Activated T-helper 2 cell treated with anti-CD3 and anti-CD28 coated beads, Interferon-gamma antibody, Interleukin-2, Interleukin-4, amounts not matched to agents 10 μg/mL and 5 μg/mL and 100 μg/mL, durations not matched to agents 14 hours and 24 hours and 36 hours (primary cell): ENCODE results near the gene PRR16. TPM values are rescaled to one million over a fixed set of nuclear protein-coding genes. Genes with fewer than 3 reads are reported as not detected.

ENCODE experiments used
- DNase-seq: peaks from one replicate; pipeline ENCODE4 v3.0.0; 2021; ENCODE audit warnings: low spot score
- H3K27ac Mint-ChIP-seq: one replicate; pipeline ENCODE4 v1.8.0; 2021; ENCODE audit warnings: mixed read lengths
- H3K27me3 Mint-ChIP-seq: one replicate; pipeline ENCODE4 v1.8.0; 2021; ENCODE audit warnings: low read depth, mixed read lengths
- H3K36me3 Mint-ChIP-seq: one replicate; pipeline ENCODE4 v1.8.0; 2021; ENCODE audit warnings: low read depth, mixed read lengths
- H3K4me1 Mint-ChIP-seq: one replicate; pipeline ENCODE4 v1.8.0; 2021; ENCODE audit warnings: low read depth, mixed read lengths
- H3K4me3 Mint-ChIP-seq: one replicate; pipeline ENCODE4 v1.8.0; 2021; ENCODE audit warnings: low read depth, mild to moderate bottlenecking, moderate library complexity, mixed read lengths
- H3K9me3 Mint-ChIP-seq: one replicate; pipeline ENCODE4 v1.8.0; 2021; ENCODE audit warnings: mixed read lengths
- intact Hi-C: fragments of 100-400 bp; cut with micrococcal nuclease; formaldehyde crosslinking; loops from one replicate; pipeline ENCODE4 v1.15.1; 2023
- total RNA-seq: library from RNA; stranded (reverse); gene quantifications from 2 replicates; pipeline ENCODE4 v1.2.3, GENCODE V29; 2022

The PRR16 gene
- total RNA-seq, 1 donor from 2014 or later: not detected

DNA sequence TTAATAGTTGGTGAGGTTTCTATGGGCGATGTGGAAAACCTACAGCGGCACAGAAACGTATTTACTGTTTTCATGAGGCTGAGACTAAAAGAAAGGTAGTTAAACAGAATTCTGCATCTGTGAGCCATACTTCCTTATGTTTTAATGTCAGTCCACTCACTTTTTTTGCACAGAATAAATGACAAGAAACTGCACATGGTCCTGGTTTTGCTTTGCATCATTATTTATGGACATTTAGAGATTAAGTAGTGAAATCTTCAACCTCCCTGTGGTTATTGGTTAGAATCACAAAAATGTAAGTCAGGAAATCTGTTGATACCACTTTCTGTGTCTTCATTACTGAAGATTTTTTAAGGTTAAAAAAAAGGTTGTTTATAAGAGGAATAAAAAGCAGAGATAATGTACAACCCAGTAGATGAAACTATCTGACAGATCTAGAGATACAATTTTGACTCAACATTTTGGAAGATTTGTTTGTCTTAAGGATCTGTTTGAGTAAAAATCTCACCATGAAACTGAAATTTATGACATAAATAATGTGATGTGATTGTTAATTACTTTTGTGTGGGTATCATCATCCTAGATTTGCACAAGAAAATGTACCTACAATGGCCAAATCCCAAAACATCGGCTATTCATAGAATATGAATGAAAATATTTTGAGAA, 2.4 kb downstream of the PRR16 start:
- H3K9me3 Mint-ChIP-seq: no peaks in the 10 kb centered on the region
- H3K4me3 Mint-ChIP-seq: no peak overlapping the region
- no peak for DNase-seq
- H3K4me1 Mint-ChIP-seq: peaks cover 7% of the 10 kb centered on the region
- intact Hi-C loops: no loop called here
- no peaks in the 10 kb centered on the region for H3K36me3 Mint-ChIP-seq
- H3K27ac Mint-ChIP-seq: no peak overlapping the region
- peaks cover 47% of the 10 kb centered on the region for H3K27me3 Mint-ChIP-seq

DNA sequence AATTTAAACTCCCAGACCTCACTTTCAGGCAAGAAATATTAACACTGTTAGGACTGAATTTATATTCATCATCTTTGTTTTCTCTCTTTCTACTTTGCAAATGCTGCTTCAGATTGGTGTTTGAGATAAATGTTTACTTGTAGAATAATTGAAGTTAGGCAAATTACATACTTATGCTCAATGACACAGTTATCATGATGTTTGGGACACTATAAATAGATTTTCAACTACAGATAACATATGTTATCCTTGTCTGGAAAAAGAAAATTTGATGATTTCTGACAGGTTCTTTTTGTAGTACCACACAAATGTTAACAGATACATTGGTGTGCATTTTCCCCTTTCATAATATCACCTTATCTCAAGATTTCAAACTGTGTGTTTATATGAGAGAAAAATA, 7.9 kb downstream of the PRR16 start:
- no peak overlapping the region for H3K27ac Mint-ChIP-seq
- H3K27me3 Mint-ChIP-seq: peaks cover 3% of the 10 kb centered on the region
- H3K36me3 Mint-ChIP-seq: no peaks in the 10 kb centered on the region
- no peaks in the 10 kb centered on the region for H3K9me3 Mint-ChIP-seq
- no peak for DNase-seq
- no peaks in the 10 kb centered on the region for H3K4me1 Mint-ChIP-seq
- no peak overlapping the region for H3K4me3 Mint-ChIP-seq
- intact Hi-C loops: no loop called here

DNA sequence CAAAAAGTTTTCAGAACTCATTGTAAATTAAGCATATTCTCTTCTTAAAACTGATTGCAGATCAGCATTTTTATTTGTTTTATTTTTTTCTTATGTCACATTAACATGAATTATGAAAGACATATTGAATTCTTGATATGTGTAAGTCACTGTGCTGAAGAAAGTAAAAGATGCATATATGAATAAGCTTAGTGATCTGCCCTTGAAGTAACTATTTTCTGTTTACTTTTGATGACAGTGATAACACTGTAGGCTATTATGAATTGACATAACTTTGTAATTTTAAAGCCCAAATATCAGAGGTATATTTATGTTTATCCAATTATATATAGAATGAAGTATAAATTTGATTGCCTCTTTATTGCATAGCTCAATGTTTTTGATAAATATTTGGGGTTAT, 8.8 kb downstream of the PRR16 start:
- no peak overlapping the region for H3K4me3 Mint-ChIP-seq
- peaks cover 2% of the 10 kb centered on the region for H3K27me3 Mint-ChIP-seq
- H3K27ac Mint-ChIP-seq: no peak overlapping the region
- no peak for DNase-seq
- H3K4me1 Mint-ChIP-seq: no peaks in the 10 kb centered on the region
- intact Hi-C loops: no loop called here
- H3K36me3 Mint-ChIP-seq: no peaks in the 10 kb centered on the region
- no peaks in the 10 kb centered on the region for H3K9me3 Mint-ChIP-seq

GRCh38 chr5:120473332-120473731, 9.2 kb downstream of the PRR16 start:
- intact Hi-C loops: no loop called here
- H3K4me3 Mint-ChIP-seq: no peak overlapping the region

DNA sequence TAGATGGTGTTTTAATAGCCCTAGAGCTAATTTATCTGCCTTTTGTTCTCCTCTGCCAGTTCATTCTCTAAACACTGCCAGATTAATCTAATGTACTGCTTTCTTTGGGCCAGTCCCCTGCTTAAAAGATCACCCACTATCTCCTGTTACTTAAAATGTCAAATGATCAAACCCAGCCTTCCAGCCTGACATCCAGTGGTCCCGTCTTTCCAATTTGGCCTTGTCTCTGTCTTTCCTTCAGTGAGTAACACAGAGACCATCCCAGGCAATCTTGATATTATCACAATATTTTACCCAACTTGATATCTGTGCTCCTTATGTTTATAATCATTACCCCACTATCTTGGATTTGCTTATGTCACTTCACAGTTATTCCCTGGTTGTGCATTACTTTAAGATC, 12.0 kb downstream of the PRR16 start:
- Mint-ChIP-seq H3K36me3 (no peaks in the 10 kb centered on the region), H3K9me3 (no peaks in the 10 kb centered on the region), H3K27ac (no peak overlapping the region)

More at GRCh38 chr5:120473332-120473731, 9.2 kb downstream of the PRR16 start:
- H3K4me1 Mint-ChIP-seq: no peaks in the 10 kb centered on the region
- H3K9me3 Mint-ChIP-seq: no peaks in the 10 kb centered on the region
- H3K36me3 Mint-ChIP-seq: no peaks in the 10 kb centered on the region
- peaks cover 2% of the 10 kb centered on the region for H3K27me3 Mint-ChIP-seq
- H3K27ac Mint-ChIP-seq: no peak overlapping the region
- DNase-seq: no peak

GRCh38 chr5:120479066-120479465, 15.0 kb downstream of the PRR16 start:
- Mint-ChIP-seq H3K27ac (no peak overlapping the region), H3K4me1 (no peaks in the 10 kb centered on the region), H3K27me3 (no peaks in the 10 kb centered on the region), H3K4me3 (no peak overlapping the region), H3K9me3 (no peaks in the 10 kb centered on the region), H3K36me3 (no peaks in the 10 kb centered on the region)
- no peak for DNase-seq
- intact Hi-C loops: no loop called here

More for the DNA sequence above, 12.0 kb downstream of the PRR16 start:
- Mint-ChIP-seq H3K4me3 (no peak overlapping the region), H3K27me3 (no peaks in the 10 kb centered on the region), H3K4me1 (no peaks in the 10 kb centered on the region)
- DNase-seq: no peak
- intact Hi-C loops: no loop called here

- Mint-ChIP-seq H3K4me1 (no peaks in the 10 kb centered on the region), H3K9me3 (no peaks in the 10 kb centered on the region), H3K27me3 (no peaks in the 10 kb centered on the region), H3K36me3 (no peaks in the 10 kb centered on the region), H3K4me3 (no peak overlapping the region), H3K27ac (no peak overlapping the region)
- intact Hi-C loops: no loop called here
- no peak for DNase-seq
These were observed 35.9 kb downstream of the PRR16 start for GRCh38 chr5:120499876-120500563.

GRCh38 chr5:120502531-120502930, 38.4 kb downstream of the PRR16 start:
- intact Hi-C loops: no loop called here
- H3K36me3 Mint-ChIP-seq: no peaks in the 10 kb centered on the region
- H3K4me3 Mint-ChIP-seq: no peak overlapping the region
- no peaks in the 10 kb centered on the region for H3K4me1 Mint-ChIP-seq
- DNase-seq: no peak
- no peaks in the 10 kb centered on the region for H3K27me3 Mint-ChIP-seq
- H3K27ac Mint-ChIP-seq: no peak overlapping the region
- no peaks in the 10 kb centered on the region for H3K9me3 Mint-ChIP-seq

DNA sequence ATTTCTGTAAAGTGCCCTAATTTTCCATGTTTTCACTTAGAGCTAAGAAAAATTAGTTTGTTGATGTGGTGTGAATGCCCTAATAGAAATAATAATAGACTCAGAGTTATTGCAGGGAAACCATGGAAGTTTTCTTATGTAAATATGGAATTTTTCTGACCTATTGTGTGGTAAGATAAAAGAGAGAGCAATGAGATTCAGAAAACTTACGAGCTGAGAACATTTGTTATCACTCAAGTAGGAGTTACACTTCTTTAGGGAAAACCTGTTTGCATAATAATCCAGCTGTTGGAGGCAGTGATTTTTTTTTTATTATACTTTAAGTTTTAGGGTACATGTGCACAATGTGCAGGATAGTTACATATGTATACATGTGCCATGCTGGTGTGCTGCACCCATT, 39.2 kb downstream of the PRR16 start:
- Mint-ChIP-seq H3K36me3 (no peaks in the 10 kb centered on the region), H3K4me3 (no peak overlapping the region), H3K27ac (no peak overlapping the region), H3K27me3 (no peaks in the 10 kb centered on the region), H3K9me3 (no peaks in the 10 kb centered on the region), H3K4me1 (no peaks in the 10 kb centered on the region)
- no peak for DNase-seq
- intact Hi-C loops: no loop called here

DNA sequence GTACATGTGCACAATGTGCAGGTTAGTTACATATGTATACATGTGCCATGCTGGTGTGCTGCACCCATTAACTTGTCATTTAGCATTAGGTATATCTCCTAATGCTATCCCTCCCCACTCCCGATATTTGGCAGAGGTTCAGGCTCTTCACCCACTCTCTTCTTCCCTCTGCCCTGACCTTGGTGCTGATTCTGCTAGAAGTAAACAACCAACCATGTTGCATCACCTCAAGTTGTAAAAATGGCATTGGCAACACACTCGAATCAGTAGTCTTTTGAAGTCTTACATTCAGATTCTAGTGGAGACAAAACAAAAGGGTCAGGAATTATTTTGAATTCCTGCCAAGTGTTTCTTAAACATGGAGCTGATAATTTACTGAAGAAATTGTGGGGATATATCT, 40.0 kb downstream of the PRR16 start:
- DNase-seq: no peak
- Mint-ChIP-seq H3K27me3 (no peaks in the 10 kb centered on the region), H3K9me3 (no peaks in the 10 kb centered on the region), H3K27ac (no peak overlapping the region), H3K4me1 (no peaks in the 10 kb centered on the region), H3K4me3 (no peak overlapping the region), H3K36me3 (no peaks in the 10 kb centered on the region)
- intact Hi-C loops: no loop called here

- Mint-ChIP-seq H3K9me3 (no peaks in the 10 kb centered on the region), H3K4me1 (no peaks in the 10 kb centered on the region), H3K27ac (no peak overlapping the region), H3K27me3 (no peaks in the 10 kb centered on the region), H3K4me3 (no peak overlapping the region), H3K36me3 (no peaks in the 10 kb centered on the region)
- intact Hi-C loops: no loop called here
- DNase-seq: no peak
These were observed 43.1 kb downstream of the PRR16 start for GRCh38 chr5:120507197-120507596.

DNA sequence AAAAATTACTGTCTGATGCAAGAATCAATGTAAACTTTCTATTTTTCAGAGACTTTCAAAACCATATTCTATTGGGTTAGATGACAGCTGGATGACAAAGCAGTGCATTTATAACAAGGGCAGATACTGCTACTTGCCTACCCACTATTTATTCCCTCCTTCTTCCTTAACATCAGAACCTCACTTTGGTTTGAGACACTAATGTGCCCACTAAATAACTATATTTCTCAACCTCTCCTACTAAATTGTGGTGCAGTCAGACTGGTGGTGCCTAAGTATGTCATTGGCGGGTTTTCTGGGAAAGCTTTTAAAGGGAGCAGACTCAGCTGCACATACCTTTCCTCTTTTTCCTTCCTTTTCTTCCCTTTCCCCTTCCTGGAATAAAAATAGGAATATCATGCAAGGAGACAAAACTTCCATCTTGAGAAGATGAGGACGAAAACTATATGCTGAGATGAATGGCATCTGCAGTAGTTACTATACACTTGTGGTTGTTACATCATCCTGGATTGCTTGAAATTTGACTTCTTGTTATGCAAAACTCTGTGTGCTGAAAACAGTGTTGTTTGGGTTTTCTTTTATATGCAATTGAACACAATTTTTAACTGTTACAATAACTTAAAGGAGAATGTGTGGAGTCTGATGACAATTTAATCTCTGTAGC, 43.8 kb downstream of the PRR16 start:
- Mint-ChIP-seq H3K27me3 (no peaks in the 10 kb centered on the region), H3K9me3 (no peaks in the 10 kb centered on the region), H3K27ac (no peak overlapping the region), H3K4me3 (no peak overlapping the region), H3K36me3 (no peaks in the 10 kb centered on the region), H3K4me1 (no peaks in the 10 kb centered on the region)
- DNase-seq: no peak
- intact Hi-C loops: no loop called here

DNA sequence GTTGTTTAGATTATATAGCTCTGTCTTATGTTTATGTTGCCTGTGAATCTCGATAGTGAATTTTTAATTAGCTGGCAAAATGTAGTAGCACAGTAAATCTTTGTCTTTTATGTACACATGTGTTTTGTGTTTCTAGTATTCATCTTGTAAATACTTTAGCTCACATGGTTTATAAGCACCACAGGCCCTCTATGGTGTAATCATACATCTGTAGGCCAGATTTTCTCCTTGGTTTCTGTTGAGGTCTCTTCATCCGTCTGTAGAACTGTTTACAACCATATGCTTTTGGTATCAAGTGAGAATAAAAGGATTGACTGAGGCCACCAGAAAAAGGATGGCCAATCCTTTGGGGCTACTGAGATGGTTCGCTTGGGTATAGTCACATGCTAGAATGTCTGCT, 45.0 kb downstream of the PRR16 start:
- Mint-ChIP-seq H3K27me3 (no peaks in the 10 kb centered on the region), H3K4me1 (no peaks in the 10 kb centered on the region), H3K27ac (no peak overlapping the region), H3K4me3 (no peak overlapping the region), H3K9me3 (no peaks in the 10 kb centered on the region), H3K36me3 (no peaks in the 10 kb centered on the region)
- intact Hi-C loops: no loop called here
- DNase-seq: no peak
